HG03565 (cell line): ENCODE measurements around the gene BTBD9.
"Not testable (repeated sequence)": the region's sequence is repeated elsewhere in the genome, so short reads cannot be mapped to it uniquely, and the experiment has no call there.

Experiments
- ATAC-seq: cut with Tn5 transposase; IDR thresholded peaks from one replicate; pipeline ENCODE4 v1.9.1; 2021; ENCODE audit warnings: mild to moderate bottlenecking, moderate library complexity; ENCODE audit not compliant: unreplicated experiment

Gene BTBD9

GRCh38 chr6:38443352-38444144 lies 196.2 kb downstream of the BTBD9 start:
- ATAC-seq: no peak

- ATAC-seq: no peak
These were observed 201.6 kb downstream of the BTBD9 start for GRCh38 chr6:38438097-38438496.

GRCh38 chr6:38436726-38437465 lies 202.8 kb downstream of the BTBD9 start:
- no peak for ATAC-seq

- ATAC-seq: no peak
These were observed 204.4 kb downstream of the BTBD9 start for GRCh38 chr6:38435330-38435729.

GRCh38 chr6:38434051-38434450 lies 205.7 kb downstream of the BTBD9 start:
- ATAC-seq: no peak

- no peak for ATAC-seq
These were observed 207.2 kb downstream of the BTBD9 start for GRCh38 chr6:38432479-38432878.

GRCh38 chr6:38432079-38432478 lies 207.7 kb downstream of the BTBD9 start:
- ATAC-seq: no peak

GRCh38 chr6:38429546-38429945 lies 210.2 kb downstream of the BTBD9 start:
- ATAC-seq: no peak

GRCh38 chr6:38427492-38428210 lies 212.1 kb downstream of the BTBD9 start:
- ATAC-seq: no peak

- not testable (repeated sequence) for ATAC-seq
These were observed 213.8 kb downstream of the BTBD9 start for GRCh38 chr6:38425788-38426488.

- ATAC-seq: no peak
These were observed 216.0 kb downstream of the BTBD9 start for GRCh38 chr6:38423746-38424145.

- no peak for ATAC-seq
These were observed 219.5 kb downstream of the BTBD9 start for GRCh38 chr6:38420207-38420606.

- no peak for ATAC-seq
These were observed 222.2 kb downstream of the BTBD9 start for GRCh38 chr6:38417521-38417920.

- ATAC-seq: no peak
These were observed 224.3 kb downstream of the BTBD9 start for GRCh38 chr6:38415231-38416005.

GRCh38 chr6:38413102-38413800 lies 226.5 kb downstream of the BTBD9 start:
- no peak for ATAC-seq

GRCh38 chr6:38407192-38407591 lies 232.5 kb downstream of the BTBD9 start:
- ATAC-seq: no peak

GRCh38 chr6:38406096-38406495 lies 233.6 kb downstream of the BTBD9 start:
- ATAC-seq: no peak

GRCh38 chr6:38404900-38405556 lies 234.7 kb downstream of the BTBD9 start:
- no peak for ATAC-seq

- no peak for ATAC-seq
These were observed 235.4 kb downstream of the BTBD9 start for GRCh38 chr6:38404355-38404754.
